ENCODE data around the gene AAMP. TPM values are rescaled to one million over a fixed set of nuclear protein-coding genes. Genes with fewer than 3 reads are reported as not detected.

The AAMP gene
- total and polyA plus RNA-seq, 2 donors (not counting 3 experiments of a cell fraction or from before 2014, with no cell fraction given) = 69.3 to 84.4 TPM

DNA sequence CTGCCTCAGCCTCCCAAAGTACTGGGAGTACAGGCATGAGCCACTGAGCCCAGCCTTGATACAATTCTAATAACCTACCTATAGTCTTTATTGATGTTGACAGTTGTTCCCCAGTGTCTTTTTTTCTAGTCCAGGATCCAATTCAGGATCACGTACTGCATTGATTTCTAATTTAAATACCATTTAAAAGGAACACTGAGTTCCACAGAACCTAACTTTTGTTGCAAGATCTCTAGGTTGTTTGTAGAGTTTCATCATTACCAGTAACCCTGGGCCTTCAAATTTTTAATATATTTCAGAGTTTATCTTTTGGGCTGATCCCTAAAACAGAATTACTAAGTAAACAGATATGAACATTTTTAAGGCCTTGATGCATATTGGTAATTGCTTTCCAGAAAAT is 43.4 kb upstream of the AAMP start:
- H3K4me3 ChIP-seq (replicated peaks in 1 of 3; ENCODE audit: insufficient read depth in 1 of 3, low read depth in 1 of 3, low read length in 3 of 3) = no peak overlapping the region
- intact Hi-C loops (cut with micrococcal nuclease) (no loop called here), dilution Hi-C loops (cut with MboI; ENCODE audit: extremely low pct_ligation_motif_present, low sequenced_read_pairs) (no loop called here)
- no peak overlapping the region for H2AFZ ChIP-seq (ENCODE audit: low read depth, low read length)
- H3K4me2 ChIP-seq (ENCODE audit: insufficient read depth, low read length) = no peak overlapping the region
- H3K27me3 ChIP-seq (ENCODE audit: control insufficient read depth in 2 of 2, insufficient read depth in 2 of 2, low read length in 2 of 2) = no peaks in the 10 kb centered on the region
- TF ChIP-seq JUN (IDR thresholded peaks at IDR 0.05; ENCODE audit: borderline replicate concordance, insufficient read depth, insufficient read length, low read depth) (no peak), POLR2AphosphoS5 (IDR thresholded peaks at IDR 0.05; ENCODE audit: insufficient read depth, low read depth, low read length) (no peak), FOS (IDR thresholded peaks at IDR 0.05; ENCODE audit: borderline replicate concordance, insufficient read depth, low read length) (no peak), GATA2 (IDR thresholded peaks at IDR 0.05; ENCODE audit: insufficient read depth, insufficient read length, low read depth, low read length) (no peak), POLR2A (IDR thresholded peaks at IDR 0.05; ENCODE audit: low read depth, low read length) (no peak), MYC (IDR thresholded peaks at IDR 0.05; ENCODE audit: low read depth, low read length) (no peak)
- TF ChIP-seq, protein P1, sequence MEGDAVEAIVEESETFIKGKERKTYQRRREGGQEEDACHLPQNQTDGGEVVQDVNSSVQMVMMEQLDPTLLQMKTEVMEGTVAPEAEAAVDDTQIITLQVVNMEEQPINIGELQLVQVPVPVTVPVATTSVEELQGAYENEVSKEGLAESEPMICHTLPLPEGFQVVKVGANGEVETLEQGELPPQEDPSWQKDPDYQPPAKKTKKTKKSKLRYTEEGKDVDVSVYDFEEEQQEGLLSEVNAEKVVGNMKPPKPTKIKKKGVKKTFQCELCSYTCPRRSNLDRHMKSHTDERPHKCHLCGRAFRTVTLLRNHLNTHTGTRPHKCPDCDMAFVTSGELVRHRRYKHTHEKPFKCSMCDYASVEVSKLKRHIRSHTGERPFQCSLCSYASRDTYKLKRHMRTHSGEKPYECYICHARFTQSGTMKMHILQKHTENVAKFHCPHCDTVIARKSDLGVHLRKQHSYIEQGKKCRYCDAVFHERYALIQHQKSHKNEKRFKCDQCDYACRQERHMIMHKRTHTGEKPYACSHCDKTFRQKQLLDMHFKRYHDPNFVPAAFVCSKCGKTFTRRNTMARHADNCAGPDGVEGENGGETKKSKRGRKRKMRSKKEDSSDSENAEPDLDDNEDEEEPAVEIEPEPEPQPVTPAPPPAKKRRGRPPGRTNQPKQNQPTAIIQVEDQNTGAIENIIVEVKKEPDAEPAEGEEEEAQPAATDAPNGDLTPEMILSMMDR (IDR thresholded peaks at IDR 0.05; ENCODE audit: extremely low read depth in 1 of 2, insufficient read depth in 1 of 2, low read depth in 1 of 2, low read length in 2 of 2) = no peak
- no peak for DNase-seq (ENCODE audit: low read depth, low spot score)
- CTCF ChIA-PET = no interaction called here
- H3K9ac ChIP-seq (replicated peaks; ENCODE audit: extremely low read depth, insufficient read depth, low read length) = no peak overlapping the region
- H4K20me1 ChIP-seq (replicated peaks; ENCODE audit: control insufficient read depth, extremely low read depth, insufficient read depth, low read length) = no peaks in the 10 kb centered on the region
- H3K36me3 ChIP-seq (ENCODE audit: control insufficient read depth in 2 of 2, extremely low read depth in 1 of 2, insufficient read depth in 2 of 2, low read length in 2 of 2) = no peaks in the 10 kb centered on the region
- no peak for FAIRE-seq
- peaks cover 13% of the 10 kb centered on the region for H3K4me1 ChIP-seq (ENCODE audit: control insufficient read depth, extremely low read depth, insufficient read depth, low read length)
- H3K9me1 ChIP-seq (replicated peaks; ENCODE audit: control insufficient read depth, extremely low read depth, insufficient read depth, low read length) = no peaks in the 10 kb centered on the region
- BruUV-seq (replicated peaks) = no TSS peak
- no peaks in the 10 kb centered on the region for H3K9me3 ChIP-seq (replicated peaks; ENCODE audit: control insufficient read depth, insufficient read depth, low read length)
- POLR2A ChIA-PET = no interaction called here
- no peak overlapping the region for H3K27ac ChIP-seq (ENCODE audit: insufficient read depth, low read depth, low read length)
- H3K79me2 ChIP-seq (ENCODE audit: control insufficient read depth, insufficient read depth, low read length) = no peaks in the 10 kb centered on the region

Data from endothelial cell of umbilical vein (primary cell).